HG02759 (cell line): ENCODE data around the gene PPM1A.
A peak's percentile ranks its signal among the peaks of the same experiment; 100 is the strongest.

Experiments used
- ATAC-seq: cut with Tn5 transposase; IDR thresholded peaks from one replicate; pipeline ENCODE4 v1.9.1; 2021; ENCODE audit warnings: mild to moderate bottlenecking, moderate library complexity; ENCODE audit not compliant: unreplicated experiment

The PPM1A gene

GRCh38 chr14:60248697-60249318, at the start of gene PPM1A:
Gene PPM1A (plus strand): TSS chr14:60249221. CDS start chr14:60282704, 33,483 bp downstream.
- peak; percentile 78 for ATAC-seq

- ATAC-seq, result no peak
Measured at GRCh38 chr14:60199321-60199720, 49.7 kb upstream of the PPM1A start.

GRCh38 chr14:60204104-60204842, 44.7 kb upstream of the PPM1A start:
- ATAC-seq, result peak; percentile 81

GRCh38 chr14:60204843-60205774, 43.9 kb upstream of the PPM1A start:
- peak; percentile 54 for ATAC-seq

GRCh38 chr14:60206249-60206670, 42.8 kb upstream of the PPM1A start:
- no peak for ATAC-seq

GRCh38 chr14:60206837-60207533, 42.0 kb upstream of the PPM1A start:
- ATAC-seq, result peak; percentile 47

GRCh38 chr14:60210703-60211102, 38.3 kb upstream of the PPM1A start:
- ATAC-seq, result no peak

- no peak for ATAC-seq
Measured at GRCh38 chr14:60211153-60211552, 37.9 kb upstream of the PPM1A start.

GRCh38 chr14:60212503-60213371, 36.3 kb upstream of the PPM1A start:
- peak; percentile 91 for ATAC-seq

- ATAC-seq, result no peak
Measured at GRCh38 chr14:60214003-60214402, 35.0 kb upstream of the PPM1A start.

GRCh38 chr14:60214415-60215126, 34.5 kb upstream of the PPM1A start:
- ATAC-seq, result no peak

- ATAC-seq, result no peak
Measured at GRCh38 chr14:60215127-60215444, 33.9 kb upstream of the PPM1A start.

GRCh38 chr14:60215520-60216420, 33.3 kb upstream of the PPM1A start:
- no peak for ATAC-seq

- ATAC-seq, result no peak
Measured at GRCh38 chr14:60217713-60218112, 31.3 kb upstream of the PPM1A start.

- ATAC-seq, result peak; percentile 78
Measured at GRCh38 chr14:60220084-60220483, 28.9 kb upstream of the PPM1A start.

- ATAC-seq, result no peak
Measured at GRCh38 chr14:60220917-60221316, 28.1 kb upstream of the PPM1A start.

GRCh38 chr14:60221457-60221856, 27.6 kb upstream of the PPM1A start:
- ATAC-seq, result peak; percentile 39

- no peak for ATAC-seq
Measured at GRCh38 chr14:60222820-60223219, 26.2 kb upstream of the PPM1A start.
